ENCODE measurements around the gene IRAK1. TPM values are rescaled to one million over a fixed set of nuclear protein-coding genes. Genes with fewer than 3 reads are reported as not detected.

IRAK1 gene
- total and polyA plus RNA-seq, 2 of the 8 experiments (the other 6 are each of a cell fraction or from before 2014, with no cell fraction given), result 26.6 to 41.7 TPM

DNA sequence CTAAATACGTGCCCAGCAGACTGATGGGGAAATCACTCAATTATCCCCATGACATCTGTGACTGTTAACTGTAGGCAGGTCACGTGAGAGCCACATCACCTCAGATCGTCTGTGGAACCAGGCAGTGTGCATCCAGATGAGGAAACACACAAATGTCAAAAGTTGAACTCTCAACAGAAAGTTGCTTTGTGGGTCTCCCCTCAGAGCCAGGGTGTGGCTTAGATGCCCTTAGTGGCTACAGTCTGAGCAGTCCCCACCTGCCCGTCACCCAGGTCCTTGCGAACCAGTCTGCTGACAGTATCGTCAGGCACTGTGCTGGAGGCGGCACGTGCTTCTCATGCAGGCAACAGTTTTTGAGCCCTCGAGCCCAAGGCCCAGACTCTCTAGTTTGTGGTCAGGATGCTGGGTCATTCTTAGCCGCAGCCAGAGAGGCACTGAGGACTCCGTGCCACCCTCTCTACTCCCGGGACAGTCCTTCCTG, 36.3 kb downstream of the IRAK1 start:
- H2BK15ac ChIP-seq (ENCODE audit: low read length), result no peak overlapping the region
- no peak overlapping the region for H2BK5ac ChIP-seq (ENCODE audit: low read depth, low read length)
- H3K56ac ChIP-seq (replicated peaks; ENCODE audit: insufficient read length, low read depth, low read length), result no peak overlapping the region
- no peak overlapping the region for H3K14ac ChIP-seq (ENCODE audit: insufficient read length)
- H3K4me3 ChIP-seq (ENCODE audit: extremely low read depth in 1 of 4, insufficient read depth in 2 of 4, low read depth in 3 of 4, low read length in 4 of 4), result no peak overlapping the region
- no peak for DNase-seq (ENCODE audit: low read depth in 1 of 2, low spot score in 2 of 2)
- peaks cover 0 to 4% (median 0%) of the 10 kb centered on the region in 4 experiments; a peak in 1 of 7 replicates for H3K4me1 ChIP-seq (replicated peaks in 1 of 4; ENCODE audit: control insufficient read depth in 3 of 4, insufficient read depth in 4 of 4, low read length in 3 of 4)
- no peak overlapping the region for H3K18ac ChIP-seq (ENCODE audit: extremely low read depth, low read length)
- H3K23me2 ChIP-seq (ENCODE audit: low read depth, low read length), result no peaks in the 10 kb centered on the region
- CTCF ChIA-PET (ENCODE audit: partially characterized antibody), result no interaction called here
- H3K4ac ChIP-seq (replicated peaks; ENCODE audit: insufficient read length, low read depth, low read length), result no peak overlapping the region
- no peak overlapping the region for H3K4me2 ChIP-seq (ENCODE audit: insufficient read depth in 1 of 2, low read depth in 2 of 2, low read length in 2 of 2)
- H2BK12ac ChIP-seq (ENCODE audit: low read depth, low read length), result no peak overlapping the region
- FAIRE-seq, result no peak
- no peaks in the 10 kb centered on the region for H4K20me1 ChIP-seq (replicated peaks in 1 of 2; ENCODE audit: control insufficient read depth in 1 of 2, insufficient read depth in 2 of 2, low read length in 2 of 2)
- no peak overlapping the region for H3K27ac ChIP-seq (ENCODE audit: low read depth, low read length)
- H2BK20ac ChIP-seq (ENCODE audit: low read length), result no peak overlapping the region
- no peak overlapping the region for H2AFZ ChIP-seq (ENCODE audit: low read length)
- no peaks in the 10 kb centered on the region for H3K36me3 ChIP-seq (ENCODE audit: control insufficient read depth in 2 of 4, insufficient read depth in 4 of 4, low read length in 3 of 4)
- no peak overlapping the region for H4K91ac ChIP-seq (replicated peaks; ENCODE audit: insufficient read length, low read length)
- no peak overlapping the region for H3K23ac ChIP-seq (ENCODE audit: insufficient read length)
- WGBS, 2 experiments (ENCODE audit: extremely low coverage in 1 of 2, insufficient coverage in 1 of 2, insufficient read length in 1 of 2, insufficient replicate concordance in 2 of 2, low coverage in 1 of 2, low lambda C conversion rate in 2 of 2, missing lambda C conversion rate in 1 of 2), result 90% methylated on average over 11 of the region's 12 CpGs; no CpG with 5 or more reads in 1 of the 2 experiments
- no peaks in the 10 kb centered on the region for H3K79me1 ChIP-seq (ENCODE audit: low read depth, low read length)
- H3K79me2 ChIP-seq (ENCODE audit: control insufficient read depth in 1 of 2, insufficient read depth in 2 of 2, low read length in 2 of 2), result no peaks in the 10 kb centered on the region
- no peak overlapping the region for H4K8ac ChIP-seq (ENCODE audit: extremely low read depth, insufficient read depth, low read length)
- H2BK120ac ChIP-seq (replicated peaks; ENCODE audit: low read depth, low read length), result no peak overlapping the region
- no peak overlapping the region for H3K9ac ChIP-seq (replicated peaks in 1 of 4; ENCODE audit: extremely low read depth in 1 of 4, low read depth in 3 of 4, low read length in 3 of 4)
- H3K9me3 ChIP-seq (ENCODE audit: insufficient read depth in 2 of 2, low read depth in 1 of 2, low read length in 1 of 2), result no peaks in the 10 kb centered on the region
- POLR2A ChIA-PET (ENCODE audit: partially characterized antibody), result interaction anchor here (1.2 kb wide), 1 partner anchor 10 kb away, joined by 3 read pairs; no protein-coding TSS in a partner anchor
- H4K5ac ChIP-seq (ENCODE audit: insufficient read length, low read depth, low read length), result no peak overlapping the region
- H2AK5ac ChIP-seq (ENCODE audit: low read depth, low read length), result no peak overlapping the region
- H3K27me3 ChIP-seq (replicated peaks in 1 of 4; ENCODE audit: control insufficient read depth in 3 of 4, extremely low read depth in 1 of 4, insufficient read depth in 3 of 4, low read length in 3 of 4), result no peaks in the 10 kb centered on the region
- TF ChIP-seq JUN (IDR thresholded peaks at IDR 0.05; ENCODE audit: low read depth, low read length) (no peak), SRF (IDR thresholded peaks at IDR 0.05; ENCODE audit: low read depth, low read length) (no peak), YY1 (IDR thresholded peaks at IDR 0.05; ENCODE audit: low read depth, low read length) (no peak), NANOG (IDR thresholded peaks at IDR 0.05; ENCODE audit: insufficient read depth, low read depth, low read length, poor library complexity, severe bottlenecking) (no peak), CTBP2 (IDR thresholded peaks at IDR 0.05; ENCODE audit: borderline replicate concordance, insufficient read depth, insufficient read length, low read length) (no peak), SP2 (IDR thresholded peaks at IDR 0.05; ENCODE audit: low read length) (no peak), CREB1 (IDR thresholded peaks at IDR 0.05) (no peak), EP300 (IDR thresholded peaks at IDR 0.05; ENCODE audit: borderline replicate concordance in 1 of 2, low read depth in 2 of 2, low read length in 2 of 2) (no peak), POU5F1 (IDR thresholded peaks at IDR 0.05; ENCODE audit: low read depth, low read length) (no peak), SIRT6 (IDR thresholded peaks at IDR 0.05; ENCODE audit: low read length) (no peak), SIX5 (IDR thresholded peaks at IDR 0.05; ENCODE audit: low read depth, low read length) (no peak), SIN3A (conservative IDR thresholded peaks at IDR 0.05 in 1 of 2, IDR thresholded peaks at IDR 0.05 in 1 of 2; ENCODE audit: low read depth in 1 of 2, low read length in 2 of 2) (no peak), GTF2F1 (IDR thresholded peaks at IDR 0.05; ENCODE audit: borderline replicate concordance, low read depth, low read length) (no peak), TAF7 (optimal IDR thresholded peaks at IDR 0.05; ENCODE audit: borderline replicate concordance, low read depth, low read length) (no peak), PHF8 (conservative IDR thresholded peaks at IDR 0.05; ENCODE audit: low read depth, low read length) (no peak)
